HepG2 (cell line): ENCODE measurements around the gene GSTT2. TPM values are rescaled to one million over a fixed set of nuclear protein-coding genes. Genes with fewer than 3 reads are reported as not detected.

ENCODE experiments used
- ATAC-seq: fragments of 200-7000 bp; cut with Tn5 transposase; 3 replicates; pipeline ENCODE4 v1.9.1; 2020; ENCODE audit warnings: mild to moderate bottlenecking, moderate library complexity
- BruUV-seq: library from RNA; stranded (reverse); fragments of 400-500 nt; replicated peaks from 2 replicates; lab custom pipeline; 2021; lab: Mats Ljungman, UMichigan
- CTCF ChIA-PET: fragments of 300-600 bp; formaldehyde crosslinking; extraction: SDS; loops from one replicate; lab custom pipeline; 2021; ENCODE audit warnings: low total read pairs, inconsistent platforms, low intra/inter-chr PET ratio; lab: Yijun Ruan, JAX
- POLR2A ChIA-PET: fragments of 350-600 bp; sonication (Branson Sonifier 250); formaldehyde crosslinking; loops from one replicate; lab custom pipeline; 2020; ENCODE audit warnings: antibody characterized with exemption, inconsistent platforms; lab: Yijun Ruan, JAX
- DNase-seq: peaks from one replicate; pipeline ENCODE4 v3.0.0-alpha.2; 2015; ENCODE audit warnings: low spot score
- FAIRE-seq: peaks from 3 replicates; lab custom pipeline; 2011; peaks lifted over from hg19 to GRCh38; lab: Jason Lieb, UNC
- H2AFZ ChIP-seq: one replicate; pipeline ENCODE4 v1.6.1; 2011; ENCODE audit warnings: low read length, inconsistent platforms
- H3K27ac ChIP-seq: fragments of 300-600 bp; 3 replicates; pipeline ENCODE4 v1.8.0; 2011; ENCODE audit warnings: mixed run types, mild to moderate bottlenecking, mixed read lengths, low read length, inconsistent platforms; ENCODE audit not compliant: insufficient read depth; ENCODE audit errors: extremely low read length
- H3K27me3 ChIP-seq, 2 experiments: fragments of 200-600 bp in 1 of 2; 2 replicates in 1 of 2; 3 replicates in 1 of 2; pipeline versions ENCODE4 v1.6.0 to v1.8.0; 2011; ENCODE audit warnings: low read length in 2 of 2, mild to moderate bottlenecking in 2 of 2, moderate library complexity in 2 of 2, inconsistent platforms in 1 of 2; ENCODE audit not compliant: insufficient read depth in 2 of 2, control insufficient read depth in 1 of 2
- H3K36me3 ChIP-seq, 2 experiments: fragments of 200-600 bp in 1 of 2; replicated peaks in 1 of 2; 2 replicates in 1 of 2; 3 replicates in 1 of 2; pipeline versions ENCODE4 v1.5.1 to v1.8.0; 2011; ENCODE audit warnings: low read length in 2 of 2, inconsistent platforms in 1 of 2; ENCODE audit not compliant: insufficient read depth in 2 of 2, control insufficient read depth in 1 of 2
- H3K4me1 ChIP-seq: 2 replicates; pipeline ENCODE4 v1.5.1; 2012; ENCODE audit warnings: low read length, inconsistent platforms; ENCODE audit not compliant: insufficient read depth
- H3K4me2 ChIP-seq: 2 replicates; pipeline ENCODE4 v1.6.0; 2011; ENCODE audit warnings: low read depth, low read length, inconsistent platforms
- H3K4me3 ChIP-seq, 3 experiments: fragments of 200-600 bp in 1 of 3; sonication (generic), shearing (Covaris generic) in 1 of 3; replicated peaks in 1 of 3; 2 replicates each; pipeline ENCODE4 v1.5.1; 2011 to 2016; ENCODE audit warnings: low read length in 3 of 3, inconsistent platforms in 2 of 3, low read depth in 2 of 3, mild to moderate bottlenecking in 2 of 3, control low read depth in 1 of 3, mixed read lengths in 1 of 3; ENCODE audit not compliant: insufficient read depth in 1 of 3
- H3K79me2 ChIP-seq: one replicate; pipeline ENCODE4 v1.6.1; 2011; ENCODE audit warnings: low read length, inconsistent platforms; ENCODE audit not compliant: insufficient read depth
- H3K9ac ChIP-seq: 2 replicates; pipeline ENCODE4 v1.6.0; 2011; ENCODE audit warnings: mild to moderate bottlenecking, low read depth, low read length, inconsistent platforms; ENCODE audit not compliant: insufficient read depth
- H3K9me3 ChIP-seq: 2 replicates; pipeline ENCODE4 v1.5.1; 2012; ENCODE audit warnings: mild to moderate bottlenecking, low read length
- H4K20me1 ChIP-seq: 2 replicates; pipeline ENCODE4 v1.6.0; 2011; ENCODE audit warnings: inconsistent platforms, mild to moderate bottlenecking, low read length, moderate library complexity; ENCODE audit not compliant: insufficient read depth
- CREB1 ChIP-seq, 2 experiments: fragments of 450-650 bp in 1 of 2; IDR thresholded peaks; 2 replicates each; pipeline ENCODE4 v1.6.1; 2016 to 2017; ENCODE audit warnings: control low read depth in 1 of 2, mild to moderate bottlenecking in 1 of 2, missing compliant biosample characterization in 1 of 2, missing genetic modification characterization in 1 of 2
- GLI4 ChIP-seq: sonication (generic); formaldehyde crosslinking; IDR thresholded peaks from 2 replicates; pipeline ENCODE4 v1.5.1; 2020; ENCODE audit warnings: missing genetic modification reagents, mild to moderate bottlenecking, moderate library complexity, borderline replicate concordance
- RFX1 ChIP-seq: fragments of 450-650 bp; IDR thresholded peaks from 2 replicates; pipeline ENCODE4 v1.6.1; 2017
- SETDB1 ChIP-seq: sonication (generic); formaldehyde crosslinking; IDR thresholded peaks from 2 replicates; pipeline ENCODE4 v1.5.1; 2020; ENCODE audit warnings: missing genetic modification reagents, mild to moderate bottlenecking, borderline replicate concordance
- SRY ChIP-seq: sonication (generic); formaldehyde crosslinking; IDR thresholded peaks from 2 replicates; pipeline ENCODE4 v1.8.0; 2022; ENCODE audit warnings: mild to moderate bottlenecking, missing genetic modification reagents
- THYN1 ChIP-seq: sonication (generic); formaldehyde crosslinking; IDR thresholded peaks from 2 replicates; pipeline ENCODE4 v1.8.1; 2023; ENCODE audit warnings: low read depth, mild to moderate bottlenecking, moderate library complexity, missing genetic modification reagents, borderline replicate concordance
- YY1 ChIP-seq: IDR thresholded peaks from 2 replicates; pipeline ENCODE4 v1.6.1; 2011; ENCODE audit warnings: low read length, low read depth, moderate library complexity, mild to moderate bottlenecking; ENCODE audit not compliant: insufficient read depth, insufficient replicate concordance
- ZNF20 ChIP-seq: sonication (generic); formaldehyde crosslinking; IDR thresholded peaks from 2 replicates; pipeline ENCODE4 v1.4.0; 2020; ENCODE audit warnings: mild to moderate bottlenecking, moderate library complexity, missing genetic modification reagents
- ZNF670 ChIP-seq: sonication (generic); formaldehyde crosslinking; IDR thresholded peaks from 2 replicates; pipeline ENCODE4 v1.8.0; 2022; ENCODE audit warnings: mild to moderate bottlenecking, missing genetic modification reagents, borderline replicate concordance
- WGBS: methylation state at CpG from one replicate; pipeline ENCODE4 v1.1.6; 2017; ENCODE audit warnings: low lambda C conversion rate; 5-methylcytosine and 5-hydroxymethylcytosine counted together
- in situ Hi-C: cut with HindIII; loops from 2 replicates; pipeline ENCODE4 v1.10.0; 2017; ENCODE audit warnings: low pct_unique_long_range_greater_than_20kb; ENCODE audit not compliant: extremely low pct_ligation_motif_present
- intact Hi-C: fragments of 100-400 bp; cut with micrococcal nuclease; formaldehyde crosslinking; loops from one replicate; pipeline ENCODE4 v1.10.0; 2022; ENCODE audit not compliant: unreplicated experiment
- polyA plus RNA-seq, 8 experiments: library from polyadenylated mRNA; depleted of rRNA in 3 of 8; stranded (reverse) in 7 of 8; unstranded in 1 of 8; fragments of >200 nt; fragmentation: Illumina TruSeq in 4 of 8; extraction: Trizol in 4 of 8; gene quantifications; 2 replicates each; pipeline versions ENCODE4 v1.2.1 to v1.2.3, GENCODE V29; 2011 to 2016; ENCODE audit warnings: low read depth in 4 of 8, missing spikeins in 1 of 8, mixed read lengths in 1 of 8; ENCODE audit not compliant: insufficient read depth in 1 of 8
- total RNA-seq, 5 experiments: library from RNA; depleted of rRNA; stranded (reverse); fragments of >200 nt; fragmentation: Illumina TruSeq; extraction: Trizol; gene quantifications; 2 replicates each; pipeline ENCODE4 v1.2.3, GENCODE V29; 2016; ENCODE audit warnings: low read depth in 1 of 5
- TF ChIP-seq, protein P1 (sequence below): sonication (generic); formaldehyde crosslinking; conservative IDR thresholded peaks from 2 replicates; pipeline ENCODE4 v1.4.0; 2020; ENCODE audit warnings: missing genetic modification reagents
- TF ChIP-seq, protein P2 (sequence below): sonication (generic); formaldehyde crosslinking; IDR thresholded peaks from 2 replicates; pipeline ENCODE4 v1.5.0; 2020; ENCODE audit warnings: missing genetic modification reagents, mild to moderate bottlenecking, borderline replicate concordance
- TF ChIP-seq, protein P3 (sequence below): sonication (generic); formaldehyde crosslinking; IDR thresholded peaks from 2 replicates; pipeline ENCODE4 v1.5.1; 2020; ENCODE audit warnings: mild to moderate bottlenecking, moderate library complexity, missing genetic modification reagents
- TF ChIP-seq, protein P4 (sequence below): sonication (generic); formaldehyde crosslinking; IDR thresholded peaks from 2 replicates; pipeline ENCODE4 v1.8.0; 2022; ENCODE audit warnings: missing genetic modification reagents, mild to moderate bottlenecking, borderline replicate concordance

GSTT2 gene
- total and polyA plus RNA-seq, 2 of the 13 experiments (the other 11 are each of a cell fraction or from before 2014, with no cell fraction given): not detected

DNA sequence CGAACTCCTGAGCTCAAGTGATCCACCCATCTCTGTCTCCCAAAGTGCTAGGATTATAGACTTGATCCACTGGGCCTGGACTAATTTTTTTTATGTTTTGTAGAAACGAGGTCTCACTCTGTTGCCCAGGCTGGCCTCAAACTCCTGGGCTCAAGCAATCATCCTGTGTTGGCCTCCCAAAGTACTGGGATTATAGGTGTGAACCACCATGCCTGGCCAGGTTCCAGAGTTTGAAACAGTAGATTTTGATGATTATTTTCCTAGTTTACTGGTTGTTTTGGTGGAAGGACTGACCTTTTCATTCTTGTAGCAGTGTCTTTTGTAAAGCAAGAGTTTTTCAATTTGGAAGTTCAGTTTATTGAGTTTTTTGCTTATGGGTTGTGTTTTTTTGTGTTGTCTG, 46.1 kb downstream of the GSTT2 start:
- Histone ChIP-seq H3K36me3 (peaks cover 1 to 7% of the 10 kb centered on the region in 2 experiments), H3K79me2 (peaks cover 97% of the 10 kb centered on the region), H3K4me1 (peaks cover 34% of the 10 kb centered on the region), H3K27me3 (no peaks in the 10 kb centered on the region), H3K9ac (no peak overlapping the region), H3K9me3 (no peaks in the 10 kb centered on the region), H3K4me2 (no peak overlapping the region), H2AFZ (no peak overlapping the region), H3K4me3 (no peak overlapping the region), H4K20me1 (no peaks in the 10 kb centered on the region), H3K27ac (peak overlapping the region; percentile 55)
- ChIA-PET CTCF (no interaction called here), POLR2A (interaction anchor here (0.7 to 1.9 kb wide), 3 partner anchors 13 to 17 kb away, joined by 3 to 17 read pairs (median 7); partner anchors contain the start of gene CABIN1)
- intact Hi-C loops: no loop called here
- ATAC-seq (no peak), FAIRE-seq (peak; percentile 8), DNase-seq (no peak)
- 89% methylated on average over 2 of the region's 2 CpGs for WGBS
- in situ Hi-C loops: no loop called here
- TF ChIP-seq, protein P1, sequence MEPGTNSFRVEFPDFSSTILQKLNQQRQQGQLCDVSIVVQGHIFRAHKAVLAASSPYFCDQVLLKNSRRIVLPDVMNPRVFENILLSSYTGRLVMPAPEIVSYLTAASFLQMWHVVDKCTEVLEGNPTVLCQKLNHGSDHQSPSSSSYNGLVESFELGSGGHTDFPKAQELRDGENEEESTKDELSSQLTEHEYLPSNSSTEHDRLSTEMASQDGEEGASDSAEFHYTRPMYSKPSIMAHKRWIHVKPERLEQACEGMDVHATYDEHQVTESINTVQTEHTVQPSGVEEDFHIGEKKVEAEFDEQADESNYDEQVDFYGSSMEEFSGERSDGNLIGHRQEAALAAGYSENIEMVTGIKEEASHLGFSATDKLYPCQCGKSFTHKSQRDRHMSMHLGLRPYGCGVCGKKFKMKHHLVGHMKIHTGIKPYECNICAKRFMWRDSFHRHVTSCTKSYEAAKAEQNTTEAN (CRISPR knock-in tag): no peak
- no peak for TF ChIP-seq ZNF20 (CRISPR knock-in tag)
- TF ChIP-seq THYN1 (CRISPR knock-in tag): no peak
- BruUV-seq: no TSS peak

DNA sequence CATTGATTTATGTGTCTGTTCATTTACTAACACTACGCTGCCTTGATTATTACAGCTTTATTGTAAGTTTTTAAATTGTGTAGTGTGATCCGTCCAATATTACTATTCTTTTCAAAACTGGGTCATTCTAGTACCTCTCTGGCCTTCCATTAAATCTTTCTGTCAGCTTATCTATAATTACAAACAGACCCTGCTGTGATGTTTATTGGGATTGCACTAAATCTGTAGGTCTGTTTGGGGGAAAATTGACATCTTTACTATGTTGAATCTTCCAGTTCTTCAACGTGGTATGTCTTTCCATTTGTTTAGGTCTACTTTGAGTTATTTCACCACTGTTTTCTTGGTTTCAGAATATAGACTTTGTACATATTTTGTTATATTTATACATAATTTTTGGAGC, 46.8 kb downstream of the GSTT2 start:
- WGBS: 95% methylated on average over 3 of the region's 3 CpGs
- FAIRE-seq: no peak
- no peak for TF ChIP-seq SETDB1
- TF ChIP-seq, protein P2, sequence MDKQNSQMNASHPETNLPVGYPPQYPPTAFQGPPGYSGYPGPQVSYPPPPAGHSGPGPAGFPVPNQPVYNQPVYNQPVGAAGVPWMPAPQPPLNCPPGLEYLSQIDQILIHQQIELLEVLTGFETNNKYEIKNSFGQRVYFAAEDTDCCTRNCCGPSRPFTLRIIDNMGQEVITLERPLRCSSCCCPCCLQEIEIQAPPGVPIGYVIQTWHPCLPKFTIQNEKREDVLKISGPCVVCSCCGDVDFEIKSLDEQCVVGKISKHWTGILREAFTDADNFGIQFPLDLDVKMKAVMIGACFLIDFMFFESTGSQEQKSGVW (CRISPR knock-in tag): no peak
- no peak for TF ChIP-seq ZNF670 (CRISPR knock-in tag)
- TF ChIP-seq CREB1 (IDR thresholded peaks at IDR 0.05): no peak
- no peak for TF ChIP-seq CREB1 (CRISPR knock-in tag; IDR thresholded peaks at IDR 0.05)
- TF ChIP-seq, protein P3, sequence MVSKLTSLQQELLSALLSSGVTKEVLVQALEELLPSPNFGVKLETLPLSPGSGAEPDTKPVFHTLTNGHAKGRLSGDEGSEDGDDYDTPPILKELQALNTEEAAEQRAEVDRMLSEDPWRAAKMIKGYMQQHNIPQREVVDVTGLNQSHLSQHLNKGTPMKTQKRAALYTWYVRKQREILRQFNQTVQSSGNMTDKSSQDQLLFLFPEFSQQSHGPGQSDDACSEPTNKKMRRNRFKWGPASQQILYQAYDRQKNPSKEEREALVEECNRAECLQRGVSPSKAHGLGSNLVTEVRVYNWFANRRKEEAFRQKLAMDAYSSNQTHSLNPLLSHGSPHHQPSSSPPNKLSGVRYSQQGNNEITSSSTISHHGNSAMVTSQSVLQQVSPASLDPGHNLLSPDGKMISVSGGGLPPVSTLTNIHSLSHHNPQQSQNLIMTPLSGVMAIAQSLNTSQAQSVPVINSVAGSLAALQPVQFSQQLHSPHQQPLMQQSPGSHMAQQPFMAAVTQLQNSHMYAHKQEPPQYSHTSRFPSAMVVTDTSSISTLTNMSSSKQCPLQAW (CRISPR knock-in tag): no peak
- TF ChIP-seq, protein P4, sequence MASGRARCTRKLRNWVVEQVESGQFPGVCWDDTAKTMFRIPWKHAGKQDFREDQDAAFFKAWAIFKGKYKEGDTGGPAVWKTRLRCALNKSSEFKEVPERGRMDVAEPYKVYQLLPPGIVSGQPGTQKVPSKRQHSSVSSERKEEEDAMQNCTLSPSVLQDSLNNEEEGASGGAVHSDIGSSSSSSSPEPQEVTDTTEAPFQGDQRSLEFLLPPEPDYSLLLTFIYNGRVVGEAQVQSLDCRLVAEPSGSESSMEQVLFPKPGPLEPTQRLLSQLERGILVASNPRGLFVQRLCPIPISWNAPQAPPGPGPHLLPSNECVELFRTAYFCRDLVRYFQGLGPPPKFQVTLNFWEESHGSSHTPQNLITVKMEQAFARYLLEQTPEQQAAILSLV: no peak
- TF ChIP-seq SRY: no peak
- no peak for TF ChIP-seq YY1
- no peak for TF ChIP-seq RFX1
- no peak for TF ChIP-seq GLI4 (CRISPR knock-in tag)

More for the DNA sequence above, 46.8 kb downstream of the GSTT2 start:
- H3K4me2 ChIP-seq: no peak overlapping the region
- ATAC-seq (no peak), DNase-seq (no peak)
- H3K27me3 ChIP-seq: no peaks in the 10 kb centered on the region
- no peak overlapping the region for H2AFZ ChIP-seq
- H3K4me3 ChIP-seq: no peak overlapping the region
- H3K9me3 ChIP-seq: no peaks in the 10 kb centered on the region
- peaks cover 1 to 11% of the 10 kb centered on the region in 2 experiments for H3K36me3 ChIP-seq
- BruUV-seq: no TSS peak
- POLR2A ChIA-PET: interaction anchor here (1.9 kb wide), 1 partner anchor 17 kb away, joined by 17 read pairs; no protein-coding TSS in a partner anchor
- CTCF ChIA-PET: no interaction called here
- intact Hi-C loops: no loop called here
- no peaks in the 10 kb centered on the region for H4K20me1 ChIP-seq
- H3K9ac ChIP-seq: no peak overlapping the region
- in situ Hi-C loops: no loop called here
- no peak overlapping the region for H3K27ac ChIP-seq
- peaks cover 34% of the 10 kb centered on the region for H3K4me1 ChIP-seq
- peaks cover 98% of the 10 kb centered on the region for H3K79me2 ChIP-seq
